ENCODE results near the gene PRR5. TPM values are rescaled to one million over a fixed set of nuclear protein-coding genes. Genes with fewer than 3 reads are reported as not detected.
"Not testable (repeated sequence)": the region's sequence is repeated elsewhere in the genome, so short reads cannot be mapped to it uniquely, and the experiment has no call there.

PRR5 gene, protein sequence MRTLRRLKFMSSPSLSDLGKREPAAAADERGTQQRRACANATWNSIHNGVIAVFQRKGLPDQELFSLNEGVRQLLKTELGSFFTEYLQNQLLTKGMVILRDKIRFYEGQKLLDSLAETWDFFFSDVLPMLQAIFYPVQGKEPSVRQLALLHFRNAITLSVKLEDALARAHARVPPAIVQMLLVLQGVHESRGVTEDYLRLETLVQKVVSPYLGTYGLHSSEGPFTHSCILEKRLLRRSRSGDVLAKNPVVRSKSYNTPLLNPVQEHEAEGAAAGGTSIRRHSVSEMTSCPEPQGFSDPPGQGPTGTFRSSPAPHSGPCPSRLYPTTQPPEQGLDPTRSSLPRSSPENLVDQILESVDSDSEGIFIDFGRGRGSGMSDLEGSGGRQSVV
- total RNA-seq (24.0 TPM), polyA plus RNA-seq (ENCODE audit: insufficient read depth, low read depth, low replicate concordance) (46.0 TPM)
- long read RNA-seq, donor 1, partial matches to known transcripts: 7 of 13 reads
- long read RNA-seq, donor 1, other reads (novel, unspliced or antisense): 0 of 13 reads
- long read RNA-seq, donor 2, transcript PRR5-202 (8 exons, 1,878 nt): major isoform, 9 of 18 reads
- long read RNA-seq, donor 2, partial matches to known transcripts: 0 of 18 reads
- long read RNA-seq, donor 2, other reads (novel, unspliced or antisense): 0 of 18 reads
- long read RNA-seq, donor 3, partial matches to known transcripts: 0 of 8 reads
- long read RNA-seq, donor 3, other reads (novel, unspliced or antisense): 0 of 8 reads
- long read RNA-seq, donor 4, partial matches to known transcripts: 0 of 10 reads
- long read RNA-seq, donor 4, other reads (novel, unspliced or antisense): 0 of 10 reads
- long read RNA-seq, donor 5: 0 reads
- long read RNA-seq, donor 6, transcript PRR5-202 (8 exons, 1,878 nt): major isoform, 6 of 22 reads
- long read RNA-seq, donor 6, partial matches to known transcripts: 5 of 22 reads
- long read RNA-seq, donor 6, other reads (novel, unspliced or antisense): 0 of 22 reads
- long read RNA-seq, donor 7, transcript PRR5-202 (8 exons, 1,878 nt): major isoform, 9 of 17 reads
- long read RNA-seq, donor 7, partial matches to known transcripts: 0 of 17 reads
- long read RNA-seq, donor 7, other reads (novel, unspliced or antisense): 2 of 17 reads
- long read RNA-seq, donor 8, transcript PRR5-202 (8 exons, 1,878 nt): major isoform, 5 of 13 reads
- long read RNA-seq, donor 8, partial matches to known transcripts: 0 of 13 reads
- long read RNA-seq, donor 8, other reads (novel, unspliced or antisense): 0 of 13 reads
- long read RNA-seq, donor 9, partial matches to known transcripts: 0 of 7 reads
- long read RNA-seq, donor 9, other reads (novel, unspliced or antisense): 0 of 7 reads
- long read RNA-seq, donor 10, partial matches to known transcripts: 0 of 9 reads
- long read RNA-seq, donor 10, other reads (novel, unspliced or antisense): 0 of 9 reads

DNA sequence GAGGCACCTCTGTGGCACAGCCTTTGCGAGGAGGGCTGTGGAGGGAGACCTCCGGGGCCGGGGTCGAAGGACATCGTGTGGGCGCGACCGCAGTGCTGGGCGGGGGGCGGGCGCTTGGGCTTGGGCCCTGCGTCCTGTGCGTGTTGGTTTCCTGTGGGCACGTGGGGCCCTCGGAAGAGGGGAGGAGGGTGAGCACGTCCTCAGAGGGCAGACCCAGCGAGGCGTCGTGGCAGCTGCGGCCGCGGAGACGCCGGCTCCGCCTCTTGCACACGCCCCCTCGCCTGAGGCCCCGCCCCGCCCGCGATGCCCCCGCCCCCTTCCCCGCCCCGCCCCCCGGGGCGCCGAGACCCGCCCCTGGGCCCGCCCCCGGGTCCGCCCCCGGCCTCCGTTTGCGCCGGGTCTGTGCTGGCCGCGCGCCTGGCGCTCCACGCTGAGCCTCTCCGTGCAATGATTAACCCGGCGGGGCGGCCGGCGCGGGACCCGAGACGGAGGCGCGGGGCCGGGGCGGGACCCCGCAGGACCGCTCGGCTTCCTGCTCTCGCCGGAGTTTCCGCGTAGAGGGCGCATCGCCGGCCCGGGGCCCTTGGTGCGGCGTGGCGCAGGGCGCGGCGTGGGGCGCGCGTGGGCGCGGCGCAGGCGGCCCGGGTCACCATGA is at the start of gene PRR5:
Gene PRR5 (plus strand): TSS at position 381 of the 655 bp plus-strand sequence. CDS start 271 bp downstream, at position 652.
- H3K9me3 ChIP-seq (ENCODE audit: control insufficient read depth in 2 of 3, insufficient read depth in 1 of 3, low read length in 3 of 3): no peaks in the 10 kb centered on the region
- peaks cover 2 to 18% (median 7%) of the 10 kb centered on the region in 3 donors for H3K4me1 ChIP-seq (ENCODE audit: control insufficient read depth in 2 of 3, insufficient read depth in 2 of 3, low read depth in 1 of 3, low read length in 3 of 3)
- H3K27ac ChIP-seq (ENCODE audit: low read depth in 2 of 2, low read length in 2 of 2): no peak within 1 kb of the TSS
- FAIRE-seq: no peak
- H3K27me3 ChIP-seq (ENCODE audit: control insufficient read depth, insufficient read depth, low read length): no peaks in the 10 kb centered on the region
- H3K9ac ChIP-seq (ENCODE audit: low read length in 3 of 3): peak within 1 kb of the TSS in 1 of 3 donors; percentile 41
- peak within 1 kb of the TSS; percentile 38 to 55 (median 46) for H3K4me3 ChIP-seq (ENCODE audit: low read length in 3 of 3)
- DNase-seq: peak; percentile 85 to 96 (median 93)
- intact Hi-C loops (cut with DNase I): no loop called here
- TF ChIP-seq, protein P1, sequence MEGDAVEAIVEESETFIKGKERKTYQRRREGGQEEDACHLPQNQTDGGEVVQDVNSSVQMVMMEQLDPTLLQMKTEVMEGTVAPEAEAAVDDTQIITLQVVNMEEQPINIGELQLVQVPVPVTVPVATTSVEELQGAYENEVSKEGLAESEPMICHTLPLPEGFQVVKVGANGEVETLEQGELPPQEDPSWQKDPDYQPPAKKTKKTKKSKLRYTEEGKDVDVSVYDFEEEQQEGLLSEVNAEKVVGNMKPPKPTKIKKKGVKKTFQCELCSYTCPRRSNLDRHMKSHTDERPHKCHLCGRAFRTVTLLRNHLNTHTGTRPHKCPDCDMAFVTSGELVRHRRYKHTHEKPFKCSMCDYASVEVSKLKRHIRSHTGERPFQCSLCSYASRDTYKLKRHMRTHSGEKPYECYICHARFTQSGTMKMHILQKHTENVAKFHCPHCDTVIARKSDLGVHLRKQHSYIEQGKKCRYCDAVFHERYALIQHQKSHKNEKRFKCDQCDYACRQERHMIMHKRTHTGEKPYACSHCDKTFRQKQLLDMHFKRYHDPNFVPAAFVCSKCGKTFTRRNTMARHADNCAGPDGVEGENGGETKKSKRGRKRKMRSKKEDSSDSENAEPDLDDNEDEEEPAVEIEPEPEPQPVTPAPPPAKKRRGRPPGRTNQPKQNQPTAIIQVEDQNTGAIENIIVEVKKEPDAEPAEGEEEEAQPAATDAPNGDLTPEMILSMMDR (IDR thresholded peaks at IDR 0.05; ENCODE audit: borderline replicate concordance, extremely low read depth, insufficient read depth): no peak
- no peaks in the 10 kb centered on the region for H3K36me3 ChIP-seq (ENCODE audit: control insufficient read depth in 2 of 3, insufficient read depth in 3 of 3, low read length in 3 of 3)

DNA sequence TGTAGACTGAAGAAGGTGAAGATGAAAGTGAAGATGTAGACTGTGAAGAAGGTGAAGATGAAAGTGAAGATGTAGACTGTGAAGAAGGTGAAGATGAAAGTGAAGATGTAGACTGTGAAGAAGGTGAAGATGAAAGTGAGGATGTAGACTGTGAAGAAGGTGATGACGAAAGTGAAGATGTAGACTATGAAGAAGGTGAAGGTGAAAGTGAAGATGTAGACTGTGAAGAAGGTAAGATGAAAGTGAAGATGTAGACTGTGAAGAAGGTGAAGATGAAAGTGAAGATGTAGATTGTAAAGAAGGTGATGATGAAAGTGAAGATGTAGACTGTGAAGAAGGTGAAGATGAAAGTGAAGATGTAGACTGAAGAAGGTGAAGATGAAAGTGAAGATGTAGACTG is 49.1 kb upstream of the PRR5 start:
- DNase-seq; H3K4me1 ChIP-seq (ENCODE audit: control insufficient read depth in 2 of 3, insufficient read depth in 2 of 3, low read depth in 1 of 3, low read length in 3 of 3); FAIRE-seq; H3K27me3 ChIP-seq (ENCODE audit: control insufficient read depth, insufficient read depth, low read length); H3K9me3 ChIP-seq (ENCODE audit: control insufficient read depth in 2 of 3, insufficient read depth in 1 of 3, low read length in 3 of 3); intact Hi-C loops (cut with DNase I); H3K27ac ChIP-seq (ENCODE audit: low read depth in 2 of 2, low read length in 2 of 2); H3K4me3 ChIP-seq (ENCODE audit: low read length in 3 of 3); H3K36me3 ChIP-seq (ENCODE audit: control insufficient read depth in 2 of 3, insufficient read depth in 3 of 3, low read length in 3 of 3); H3K9ac ChIP-seq (ENCODE audit: low read length in 3 of 3): not testable (repeated sequence)

GRCh38 chr22:44658311-44658953 is 43.6 kb upstream of the PRR5 start:
- intact Hi-C loops (cut with DNase I): no loop called here
- no peaks in the 10 kb centered on the region for H3K9me3 ChIP-seq (ENCODE audit: control insufficient read depth in 2 of 3, insufficient read depth in 1 of 3, low read length in 3 of 3)
- TF ChIP-seq, protein P1 (IDR thresholded peaks at IDR 0.05; ENCODE audit: borderline replicate concordance, extremely low read depth, insufficient read depth): no peak
- no peak overlapping the region for H3K4me3 ChIP-seq (ENCODE audit: low read length in 3 of 3)
- H3K27ac ChIP-seq (ENCODE audit: low read depth in 2 of 2, low read length in 2 of 2): no peak overlapping the region
- H3K36me3 ChIP-seq (ENCODE audit: control insufficient read depth in 2 of 3, insufficient read depth in 3 of 3, low read length in 3 of 3): no peaks in the 10 kb centered on the region
- H3K9ac ChIP-seq (ENCODE audit: low read length in 3 of 3): no peak overlapping the region
- H3K27me3 ChIP-seq (ENCODE audit: control insufficient read depth, insufficient read depth, low read length): no peaks in the 10 kb centered on the region
- H3K4me1 ChIP-seq (ENCODE audit: control insufficient read depth in 2 of 3, insufficient read depth in 2 of 3, low read depth in 1 of 3, low read length in 3 of 3): no peaks in the 10 kb centered on the region
- FAIRE-seq: no peak
- peak in 2 of 5 donors; percentile 54 to 74 for DNase-seq
